HepG2 (cell line): Measurements from ENCODE around the gene PRR14. TPM values are rescaled to one million over a fixed set of nuclear protein-coding genes. Genes with fewer than 3 reads are reported as not detected.

ENCODE experiments used
- ATAC-seq: fragments of 200-7000 bp; cut with Tn5 transposase; 3 replicates; pipeline ENCODE4 v1.9.1; 2020; ENCODE audit warnings: mild to moderate bottlenecking, moderate library complexity
- BruUV-seq: library from RNA; stranded (reverse); fragments of 400-500 nt; replicated peaks from 2 replicates; lab custom pipeline; 2021; lab: Mats Ljungman, UMichigan
- CTCF ChIA-PET: fragments of 300-600 bp; formaldehyde crosslinking; extraction: SDS; loops from one replicate; lab custom pipeline; 2021; ENCODE audit warnings: low total read pairs, inconsistent platforms, low intra/inter-chr PET ratio; lab: Yijun Ruan, JAX
- POLR2A ChIA-PET: fragments of 350-600 bp; sonication (Branson Sonifier 250); formaldehyde crosslinking; loops from one replicate; lab custom pipeline; 2020; ENCODE audit warnings: antibody characterized with exemption, inconsistent platforms; lab: Yijun Ruan, JAX
- DNase-seq: peaks from one replicate; pipeline ENCODE4 v3.0.0-alpha.2; 2015; ENCODE audit warnings: low spot score
- FAIRE-seq: peaks from 3 replicates; lab custom pipeline; 2011; peaks lifted over from hg19 to GRCh38; lab: Jason Lieb, UNC
- H2AFZ ChIP-seq: one replicate; pipeline ENCODE4 v1.6.1; 2011; ENCODE audit warnings: low read length, inconsistent platforms
- H3K27ac ChIP-seq: fragments of 300-600 bp; 3 replicates; pipeline ENCODE4 v1.8.0; 2011; ENCODE audit warnings: mixed run types, mild to moderate bottlenecking, mixed read lengths, low read length, inconsistent platforms; ENCODE audit not compliant: insufficient read depth; ENCODE audit errors: extremely low read length
- H3K27me3 ChIP-seq, 2 experiments: fragments of 200-600 bp in 1 of 2; 2 replicates in 1 of 2; 3 replicates in 1 of 2; pipeline versions ENCODE4 v1.6.0 to v1.8.0; 2011; ENCODE audit warnings: low read length in 2 of 2, mild to moderate bottlenecking in 2 of 2, moderate library complexity in 2 of 2, inconsistent platforms in 1 of 2; ENCODE audit not compliant: insufficient read depth in 2 of 2, control insufficient read depth in 1 of 2
- H3K36me3 ChIP-seq, 2 experiments: fragments of 200-600 bp in 1 of 2; replicated peaks in 1 of 2; 2 replicates in 1 of 2; 3 replicates in 1 of 2; pipeline versions ENCODE4 v1.5.1 to v1.8.0; 2011; ENCODE audit warnings: low read length in 2 of 2, inconsistent platforms in 1 of 2; ENCODE audit not compliant: insufficient read depth in 2 of 2, control insufficient read depth in 1 of 2
- H3K4me1 ChIP-seq: 2 replicates; pipeline ENCODE4 v1.5.1; 2012; ENCODE audit warnings: low read length, inconsistent platforms; ENCODE audit not compliant: insufficient read depth
- H3K4me2 ChIP-seq: 2 replicates; pipeline ENCODE4 v1.6.0; 2011; ENCODE audit warnings: low read depth, low read length, inconsistent platforms
- H3K4me3 ChIP-seq, 3 experiments: fragments of 200-600 bp in 1 of 3; sonication (generic), shearing (Covaris generic) in 1 of 3; replicated peaks in 1 of 3; 2 replicates each; pipeline ENCODE4 v1.5.1; 2011 to 2016; ENCODE audit warnings: low read length in 3 of 3, inconsistent platforms in 2 of 3, low read depth in 2 of 3, mild to moderate bottlenecking in 2 of 3, control low read depth in 1 of 3, mixed read lengths in 1 of 3; ENCODE audit not compliant: insufficient read depth in 1 of 3
- H3K79me2 ChIP-seq: one replicate; pipeline ENCODE4 v1.6.1; 2011; ENCODE audit warnings: low read length, inconsistent platforms; ENCODE audit not compliant: insufficient read depth
- H3K9ac ChIP-seq: 2 replicates; pipeline ENCODE4 v1.6.0; 2011; ENCODE audit warnings: mild to moderate bottlenecking, low read depth, low read length, inconsistent platforms; ENCODE audit not compliant: insufficient read depth
- H3K9me3 ChIP-seq: 2 replicates; pipeline ENCODE4 v1.5.1; 2012; ENCODE audit warnings: mild to moderate bottlenecking, low read length
- H4K20me1 ChIP-seq: 2 replicates; pipeline ENCODE4 v1.6.0; 2011; ENCODE audit warnings: inconsistent platforms, mild to moderate bottlenecking, low read length, moderate library complexity; ENCODE audit not compliant: insufficient read depth
- AGO2 ChIP-seq: fragments of 200-400 bp; formaldehyde crosslinking; optimal IDR thresholded peaks from 2 replicates; pipeline ENCODE3; 2017; ENCODE audit warnings: mild to moderate bottlenecking, low read depth, low read length, moderate library complexity
- MAFF ChIP-seq: IDR thresholded peaks from 2 replicates; pipeline ENCODE4 v1.6.1; 2011; ENCODE audit warnings: low read depth, low read length, improper control_type of control experiment
- NBN ChIP-seq: fragments of 450-650 bp; conservative IDR thresholded peaks from 2 replicates; pipeline ENCODE4 v1.6.1; 2017
- PITX1 ChIP-seq: sonication (generic); formaldehyde crosslinking; IDR thresholded peaks from 2 replicates; pipeline ENCODE4 v1.5.1; 2020; ENCODE audit warnings: mild to moderate bottlenecking, missing genetic modification reagents
- ZNF17 ChIP-seq: sonication (generic); formaldehyde crosslinking; IDR thresholded peaks from 2 replicates; pipeline ENCODE4 v1.5.0; 2020; ENCODE audit warnings: mild to moderate bottlenecking, missing genetic modification reagents
- ZNF562 ChIP-seq: sonication (generic); formaldehyde crosslinking; IDR thresholded peaks from 2 replicates; pipeline ENCODE4 v1.8.0; 2022; ENCODE audit warnings: missing genetic modification reagents, borderline replicate concordance
- WGBS: methylation state at CpG from one replicate; pipeline ENCODE4 v1.1.6; 2017; ENCODE audit warnings: low lambda C conversion rate; 5-methylcytosine and 5-hydroxymethylcytosine counted together
- in situ Hi-C: cut with HindIII; loops from 2 replicates; pipeline ENCODE4 v1.10.0; 2017; ENCODE audit warnings: low pct_unique_long_range_greater_than_20kb; ENCODE audit not compliant: extremely low pct_ligation_motif_present
- intact Hi-C: fragments of 100-400 bp; cut with micrococcal nuclease; formaldehyde crosslinking; loops from one replicate; pipeline ENCODE4 v1.10.0; 2022; ENCODE audit not compliant: unreplicated experiment
- polyA plus RNA-seq, 8 experiments: library from polyadenylated mRNA; depleted of rRNA in 3 of 8; stranded (reverse) in 7 of 8; unstranded in 1 of 8; fragments of >200 nt; fragmentation: Illumina TruSeq in 4 of 8; extraction: Trizol in 4 of 8; gene quantifications; 2 replicates each; pipeline versions ENCODE4 v1.2.1 to v1.2.3, GENCODE V29; 2011 to 2016; ENCODE audit warnings: low read depth in 4 of 8, missing spikeins in 1 of 8, mixed read lengths in 1 of 8; ENCODE audit not compliant: insufficient read depth in 1 of 8
- total RNA-seq, 5 experiments: library from RNA; depleted of rRNA; stranded (reverse); fragments of >200 nt; fragmentation: Illumina TruSeq; extraction: Trizol; gene quantifications; 2 replicates each; pipeline ENCODE4 v1.2.3, GENCODE V29; 2016; ENCODE audit warnings: low read depth in 1 of 5
- TF ChIP-seq, protein P1 (sequence below), 2 experiments: sonication (generic) in 1 of 2; formaldehyde crosslinking in 1 of 2; IDR thresholded peaks; 2 replicates each; pipeline versions ENCODE4 v1.4.0 to v1.6.1; 2018 to 2020; ENCODE audit warnings: missing genetic modification reagents in 2 of 2, borderline replicate concordance in 1 of 2, low read depth in 1 of 2, mild to moderate bottlenecking in 1 of 2, missing biosample characterization in 1 of 2

Gene PRR14
- total and polyA plus RNA-seq, 2 of the 13 experiments (the other 11 are each of a cell fraction or from before 2014, with no cell fraction given), result 8.4 to 11.0 TPM

DNA sequence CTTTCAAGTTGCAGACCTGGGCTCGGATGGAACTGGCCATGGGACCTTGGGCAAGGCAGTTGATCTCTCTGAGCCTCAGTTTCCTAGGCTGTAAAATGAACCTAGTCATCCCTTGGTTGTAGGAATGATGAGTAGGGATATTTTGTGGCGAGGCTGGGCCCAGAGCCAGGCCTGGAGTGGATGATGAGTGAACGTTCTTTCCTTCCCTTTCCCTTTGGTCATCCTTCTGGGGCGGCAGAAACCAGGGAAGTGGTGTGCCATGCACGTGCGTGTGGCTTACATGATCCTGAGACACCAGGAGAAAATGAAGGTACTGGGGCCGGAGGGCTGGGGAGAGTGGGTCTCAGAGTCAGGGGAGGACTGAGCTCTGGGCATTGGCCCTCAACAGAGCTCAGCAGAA lies 15.9 kb downstream of the PRR14 start (continued):
- TF ChIP-seq ZNF17 (CRISPR knock-in tag), result no peak
- no peak for TF ChIP-seq ZNF562 (CRISPR knock-in tag)
- 0 out of 2 replicates have a peak, but pooled peaks have one; percentile 8 for TF ChIP-seq MAFF
- TF ChIP-seq PITX1 (CRISPR knock-in tag), result no peak
- TF ChIP-seq, protein P1, sequence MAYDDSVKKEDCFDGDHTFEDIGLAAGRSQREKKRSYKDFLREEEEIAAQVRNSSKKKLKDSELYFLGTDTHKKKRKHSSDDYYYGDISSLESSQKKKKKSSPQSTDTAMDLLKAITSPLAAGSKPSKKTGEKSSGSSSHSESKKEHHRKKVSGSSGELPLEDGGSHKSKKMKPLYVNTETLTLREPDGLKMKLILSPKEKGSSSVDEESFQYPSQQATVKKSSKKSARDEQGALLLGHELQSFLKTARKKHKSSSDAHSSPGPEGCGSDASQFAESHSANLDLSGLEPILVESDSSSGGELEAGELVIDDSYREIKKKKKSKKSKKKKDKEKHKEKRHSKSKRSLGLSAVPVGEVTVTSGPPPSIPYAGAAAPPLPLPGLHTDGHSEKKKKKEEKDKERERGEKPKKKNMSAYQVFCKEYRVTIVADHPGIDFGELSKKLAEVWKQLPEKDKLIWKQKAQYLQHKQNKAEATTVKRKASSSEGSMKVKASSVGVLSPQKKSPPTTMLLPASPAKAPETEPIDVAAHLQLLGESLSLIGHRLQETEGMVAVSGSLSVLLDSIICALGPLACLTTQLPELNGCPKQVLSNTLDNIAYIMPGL (CRISPR knock-in tag; IDR thresholded peaks at IDR 0.05; ENCODE audit: borderline replicate concordance in 1 of 2, low read depth in 1 of 2), result no peak

- TF ChIP-seq NBN, result no peak
- peak; percentile 59 for TF ChIP-seq AGO2
- ChIA-PET POLR2A (interaction anchor here (0.8 kb wide), 1 partner anchor 8 kb away, joined by 3 read pairs; no protein-coding TSS in a partner anchor), CTCF (no interaction called here)
- H3K27me3 ChIP-seq, result no peaks in the 10 kb centered on the region
- H4K20me1 ChIP-seq, result peaks cover 6% of the 10 kb centered on the region; the same call in 1 of the 2 replicates
- peaks cover 50 to 71% of the 10 kb centered on the region in 2 experiments for H3K36me3 ChIP-seq
- intact Hi-C loops, result no loop called here
- no peak overlapping the region for H3K27ac ChIP-seq
- BruUV-seq, result no TSS peak
- H3K9ac ChIP-seq, result no peak overlapping the region
- ATAC-seq (no peak), DNase-seq (no peak), FAIRE-seq (no peak)
- in situ Hi-C loops, result loop anchor here (25.0 kb wide), 1 partner anchor 855 kb away; the partner anchor contains the start of genes MAZ, MVP, PAGR1 and PRRT2
- H2AFZ ChIP-seq, result no peak overlapping the region
- no peak overlapping the region for H3K4me3 ChIP-seq
- H3K79me2 ChIP-seq, result peaks cover 13% of the 10 kb centered on the region
- no peak overlapping the region for H3K4me2 ChIP-seq
- no peaks in the 10 kb centered on the region for H3K9me3 ChIP-seq
- peaks cover 5% of the 10 kb centered on the region; the same call in 1 of the 2 replicates for H3K4me1 ChIP-seq
- 99% methylated on average over 8 of the region's 11 CpGs for WGBS
Observed at GRCh38 chr16:30667361-30667905, 16.7 kb downstream of the PRR14 start.
